HepG2 (cell line): ENCODE measurements around the gene SRCAP. TPM values are rescaled to one million over a fixed set of nuclear protein-coding genes. Genes with fewer than 3 reads are reported as not detected.

Experiments used
- ARHGAP35 ChIP-seq: sonication (generic); formaldehyde crosslinking; IDR thresholded peaks from 2 replicates; pipeline ENCODE4 v1.9.0; 2022; ENCODE audit warnings: mild to moderate bottlenecking, inconsistent platforms, moderate library complexity, missing genetic modification reagents, borderline replicate concordance
- BRF2 ChIP-seq: sonication (generic); formaldehyde crosslinking; IDR thresholded peaks from 2 replicates; pipeline ENCODE4 v1.8.1; 2022; ENCODE audit warnings: mild to moderate bottlenecking, missing genetic modification reagents
- GPN1 ChIP-seq: sonication (generic); formaldehyde crosslinking; IDR thresholded peaks from 2 replicates; pipeline ENCODE4 v1.5.1; 2020; ENCODE audit warnings: missing genetic modification reagents, borderline replicate concordance
- KMT2A ChIP-seq: sonication (generic); formaldehyde crosslinking; IDR thresholded peaks from 2 replicates; pipeline ENCODE4 v1.4.0; 2020; ENCODE audit warnings: missing genetic modification reagents
- MYC ChIP-seq: sonication (generic); formaldehyde crosslinking; IDR thresholded peaks from 2 replicates; pipeline ENCODE4 v1.9.0; 2021; ENCODE audit warnings: missing genetic modification reagents, borderline replicate concordance
- PBX2 ChIP-seq: IDR thresholded peaks from 2 replicates; pipeline ENCODE4 v1.6.1; 2016; ENCODE audit warnings: control low read depth
- TFDP2 ChIP-seq: sonication (generic); formaldehyde crosslinking; IDR thresholded peaks from 2 replicates; pipeline ENCODE4 v1.4.0; 2020; ENCODE audit warnings: missing genetic modification reagents
- ZBTB2 ChIP-seq: sonication (generic); formaldehyde crosslinking; IDR thresholded peaks from 2 replicates; pipeline ENCODE4 v1.8.0; 2022; ENCODE audit warnings: low read depth, missing genetic modification reagents
- ZBTB20 ChIP-seq: sonication (generic); formaldehyde crosslinking; IDR thresholded peaks from 2 replicates; pipeline ENCODE4 v1.8.1; 2023; ENCODE audit warnings: missing genetic modification reagents, low read depth, mild to moderate bottlenecking, borderline replicate concordance
- ZFP82 ChIP-seq: sonication (generic); formaldehyde crosslinking; IDR thresholded peaks from 2 replicates; pipeline ENCODE4 v1.5.1; 2020; ENCODE audit warnings: mild to moderate bottlenecking, missing genetic modification reagents, borderline replicate concordance
- ZNF280D ChIP-seq: sonication (generic); formaldehyde crosslinking; IDR thresholded peaks from 2 replicates; pipeline ENCODE4 v1.5.1; 2020; ENCODE audit warnings: mild to moderate bottlenecking, missing genetic modification reagents
- ZNF619 ChIP-seq: sonication (generic); formaldehyde crosslinking; IDR thresholded peaks from 2 replicates; pipeline ENCODE4 v1.4.0; 2020; ENCODE audit warnings: mild to moderate bottlenecking, missing genetic modification reagents
- ZNF704 ChIP-seq: sonication (generic); formaldehyde crosslinking; IDR thresholded peaks from 2 replicates; pipeline ENCODE4 v1.8.1; 2023; ENCODE audit warnings: mild to moderate bottlenecking, inconsistent platforms, moderate library complexity, missing genetic modification reagents, borderline replicate concordance
- ZNF792 ChIP-seq: IDR thresholded peaks from 2 replicates; pipeline ENCODE4 v1.6.1; 2016
- ZSCAN31 ChIP-seq: sonication (generic); formaldehyde crosslinking; IDR thresholded peaks from 2 replicates; pipeline ENCODE4 v1.5.0; 2020; ENCODE audit warnings: low read depth, mild to moderate bottlenecking, missing genetic modification reagents
- polyA plus RNA-seq, 8 experiments: library from polyadenylated mRNA; depleted of rRNA in 3 of 8; stranded (reverse) in 7 of 8; unstranded in 1 of 8; fragments of >200 nt; fragmentation: Illumina TruSeq in 4 of 8; extraction: Trizol in 4 of 8; gene quantifications; 2 replicates each; pipeline versions ENCODE4 v1.2.1 to v1.2.3, GENCODE V29; 2011 to 2016; ENCODE audit warnings: low read depth in 4 of 8, missing spikeins in 1 of 8, mixed read lengths in 1 of 8; ENCODE audit not compliant: insufficient read depth in 1 of 8
- total RNA-seq, 5 experiments: library from RNA; depleted of rRNA; stranded (reverse); fragments of >200 nt; fragmentation: Illumina TruSeq; extraction: Trizol; gene quantifications; 2 replicates each; pipeline ENCODE4 v1.2.3, GENCODE V29; 2016; ENCODE audit warnings: low read depth in 1 of 5
- TF ChIP-seq, protein P1 (sequence below): sonication (generic); formaldehyde crosslinking; IDR thresholded peaks from 2 replicates; pipeline ENCODE4 v1.5.0; 2020; ENCODE audit warnings: missing genetic modification reagents

Gene SRCAP
- total and polyA plus RNA-seq, 2 of the 13 experiments (the other 11 are each of a cell fraction or from before 2014, with no cell fraction given), result 4.9 to 9.0 TPM

- TF ChIP-seq PBX2 (CRISPR knock-in tag) (peak; percentile 31; the same call in 1 of the 2 replicates), BRF2 (CRISPR knock-in tag) (0 out of 2 replicates have a peak, but pooled peaks have one; percentile 66), ZNF704 (CRISPR knock-in tag) (peak; percentile 41; the same call in 1 of the 2 replicates), TFDP2 (CRISPR knock-in tag) (peak; percentile 89), KMT2A (CRISPR knock-in tag) (peak; percentile 81; the same call in 1 of the 2 replicates), ZNF619 (CRISPR knock-in tag) (peak; percentile 91; the same call in 1 of the 2 replicates), ZBTB2 (CRISPR knock-in tag) (no peak), ZFP82 (CRISPR knock-in tag) (no peak; the same call in 1 of the 2 replicates), ZBTB20 (CRISPR knock-in tag) (0 out of 2 replicates have a peak, but pooled peaks have one; percentile 43), GPN1 (CRISPR knock-in tag) (no peak), ZSCAN31 (CRISPR knock-in tag) (peak; percentile 89), ZNF792 (CRISPR knock-in tag) (peak; percentile 49; the same call in 1 of the 2 replicates), ZNF280D (peak; percentile 79; the same call in 1 of the 2 replicates), MYC (peak; percentile 91), ARHGAP35 (CRISPR knock-in tag) (peak; percentile 13; the same call in 1 of the 2 replicates)
- TF ChIP-seq, protein P1, sequence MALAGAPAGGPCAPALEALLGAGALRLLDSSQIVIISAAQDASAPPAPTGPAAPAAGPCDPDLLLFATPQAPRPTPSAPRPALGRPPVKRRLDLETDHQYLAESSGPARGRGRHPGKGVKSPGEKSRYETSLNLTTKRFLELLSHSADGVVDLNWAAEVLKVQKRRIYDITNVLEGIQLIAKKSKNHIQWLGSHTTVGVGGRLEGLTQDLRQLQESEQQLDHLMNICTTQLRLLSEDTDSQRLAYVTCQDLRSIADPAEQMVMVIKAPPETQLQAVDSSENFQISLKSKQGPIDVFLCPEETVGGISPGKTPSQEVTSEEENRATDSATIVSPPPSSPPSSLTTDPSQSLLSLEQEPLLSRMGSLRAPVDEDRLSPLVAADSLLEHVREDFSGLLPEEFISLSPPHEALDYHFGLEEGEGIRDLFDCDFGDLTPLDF (CRISPR knock-in tag), result peak; percentile 76
Observed at GRCh38 chr16:30747799-30748633, 49.0 kb downstream of the SRCAP start, which contains the start of gene PHKG2 (continued).
